Right lobe of liver (tissue), 4 donors: ENCODE results near the gene C10orf90.

Source experiments
- POLR2A ChIP-seq: fragments of 450-650 bp; IDR thresholded peaks from one replicate; pipeline ENCODE4 v1.6.1; 2017; ENCODE audit warnings: antibody characterized with exemption, mild to moderate bottlenecking
- TF ChIP-seq, protein P1 (sequence below), 4 donors: fragments of 200-600 bp in 3 of 4; fragments of 450-650 bp in 1 of 4; IDR thresholded peaks; one replicate each; pipeline versions ENCODE4 v1.5.1 to v1.8.0; 2016 to 2022; ENCODE audit warnings: antibody characterized with exemption in 4 of 4, mild to moderate bottlenecking in 2 of 4
- donor health status: DM: no; HTN: no; CAD: no.
- donor health status: DM: no; HTN: no; CAD: no.
- donor health status: DM: no; HTN: yes; CAD: no.

DNA sequence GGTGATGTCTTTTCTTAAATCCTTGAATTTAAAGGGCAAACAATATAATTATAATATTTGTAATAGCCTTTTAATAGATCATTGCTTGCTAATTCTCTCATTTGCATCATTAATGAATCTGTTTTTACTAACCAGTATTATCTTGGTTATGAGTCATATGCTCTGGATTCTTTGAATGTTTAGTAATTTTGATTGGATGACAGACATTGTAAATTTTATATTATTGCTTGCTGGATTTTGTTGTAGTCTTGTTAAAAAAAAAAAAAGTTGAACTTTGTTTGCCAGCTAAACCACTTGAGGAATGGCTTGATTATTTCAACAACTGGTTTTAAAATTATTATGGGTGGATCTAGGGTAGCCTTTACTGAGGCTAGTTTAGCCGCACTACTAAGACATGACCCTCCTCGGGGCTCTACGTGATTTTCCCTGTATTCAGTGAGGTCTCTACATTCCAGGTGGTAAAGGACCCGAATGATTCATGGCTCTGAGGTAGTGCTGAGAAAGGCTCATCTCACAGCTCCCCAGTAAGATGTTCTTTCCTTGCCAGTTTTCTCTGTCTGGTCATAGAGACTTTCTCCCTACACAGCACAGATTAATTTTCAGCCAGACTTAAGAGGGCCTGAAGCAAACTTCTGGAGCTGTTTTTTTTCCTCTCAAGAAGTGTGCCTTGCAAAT is 8.5 kb downstream of the C10orf90 start:
- TF ChIP-seq POLR2A, result no peak
- TF ChIP-seq, protein P1, sequence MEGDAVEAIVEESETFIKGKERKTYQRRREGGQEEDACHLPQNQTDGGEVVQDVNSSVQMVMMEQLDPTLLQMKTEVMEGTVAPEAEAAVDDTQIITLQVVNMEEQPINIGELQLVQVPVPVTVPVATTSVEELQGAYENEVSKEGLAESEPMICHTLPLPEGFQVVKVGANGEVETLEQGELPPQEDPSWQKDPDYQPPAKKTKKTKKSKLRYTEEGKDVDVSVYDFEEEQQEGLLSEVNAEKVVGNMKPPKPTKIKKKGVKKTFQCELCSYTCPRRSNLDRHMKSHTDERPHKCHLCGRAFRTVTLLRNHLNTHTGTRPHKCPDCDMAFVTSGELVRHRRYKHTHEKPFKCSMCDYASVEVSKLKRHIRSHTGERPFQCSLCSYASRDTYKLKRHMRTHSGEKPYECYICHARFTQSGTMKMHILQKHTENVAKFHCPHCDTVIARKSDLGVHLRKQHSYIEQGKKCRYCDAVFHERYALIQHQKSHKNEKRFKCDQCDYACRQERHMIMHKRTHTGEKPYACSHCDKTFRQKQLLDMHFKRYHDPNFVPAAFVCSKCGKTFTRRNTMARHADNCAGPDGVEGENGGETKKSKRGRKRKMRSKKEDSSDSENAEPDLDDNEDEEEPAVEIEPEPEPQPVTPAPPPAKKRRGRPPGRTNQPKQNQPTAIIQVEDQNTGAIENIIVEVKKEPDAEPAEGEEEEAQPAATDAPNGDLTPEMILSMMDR (IDR thresholded peaks at IDR 0.05), result no peak
